ENCODE measurements around the gene SLC35B1. TPM values are rescaled to one million over a fixed set of nuclear protein-coding genes. Genes with fewer than 3 reads are reported as not detected.

SLC35B1 gene
- total RNA-seq, 4 donors from 2014 or later: 30.6 to 47.8 (median 43.3) TPM

DNA sequence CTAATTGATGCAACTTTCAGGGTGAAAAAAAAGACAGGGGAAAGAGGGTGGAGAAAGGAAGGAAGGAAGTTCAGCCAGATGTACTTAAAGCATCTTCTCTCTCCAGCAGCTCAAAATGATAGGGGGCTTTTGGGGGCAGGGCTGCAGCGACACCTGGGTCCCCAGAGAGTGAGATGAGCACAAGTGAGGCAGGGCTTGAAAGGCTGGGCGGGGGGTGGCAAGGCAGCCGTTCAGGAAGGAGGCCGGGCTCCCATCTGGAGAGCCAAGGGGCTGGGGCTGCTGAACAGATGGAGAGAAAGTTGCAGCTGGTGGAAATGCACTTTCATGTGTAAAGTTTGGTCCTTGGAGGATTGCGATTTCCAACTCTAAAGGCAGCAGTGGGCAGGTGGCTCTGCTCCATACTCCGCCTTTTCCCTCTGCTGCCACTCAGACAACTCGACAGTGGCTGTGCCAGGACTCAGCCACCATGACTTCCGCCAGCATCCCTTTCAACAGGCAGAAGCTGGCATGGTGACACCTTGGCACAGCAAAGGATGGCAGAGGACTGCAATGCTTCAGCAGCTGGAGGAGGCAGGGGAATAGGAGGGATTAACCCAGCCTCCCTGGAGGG is 7.7 kb downstream of the SLC35B1 start:
- ATAC-seq (ENCODE audit: low FRiP score) (no peak), DNase-seq (ENCODE audit: low spot score) (no peak)
- TF ChIP-seq, protein P1, sequence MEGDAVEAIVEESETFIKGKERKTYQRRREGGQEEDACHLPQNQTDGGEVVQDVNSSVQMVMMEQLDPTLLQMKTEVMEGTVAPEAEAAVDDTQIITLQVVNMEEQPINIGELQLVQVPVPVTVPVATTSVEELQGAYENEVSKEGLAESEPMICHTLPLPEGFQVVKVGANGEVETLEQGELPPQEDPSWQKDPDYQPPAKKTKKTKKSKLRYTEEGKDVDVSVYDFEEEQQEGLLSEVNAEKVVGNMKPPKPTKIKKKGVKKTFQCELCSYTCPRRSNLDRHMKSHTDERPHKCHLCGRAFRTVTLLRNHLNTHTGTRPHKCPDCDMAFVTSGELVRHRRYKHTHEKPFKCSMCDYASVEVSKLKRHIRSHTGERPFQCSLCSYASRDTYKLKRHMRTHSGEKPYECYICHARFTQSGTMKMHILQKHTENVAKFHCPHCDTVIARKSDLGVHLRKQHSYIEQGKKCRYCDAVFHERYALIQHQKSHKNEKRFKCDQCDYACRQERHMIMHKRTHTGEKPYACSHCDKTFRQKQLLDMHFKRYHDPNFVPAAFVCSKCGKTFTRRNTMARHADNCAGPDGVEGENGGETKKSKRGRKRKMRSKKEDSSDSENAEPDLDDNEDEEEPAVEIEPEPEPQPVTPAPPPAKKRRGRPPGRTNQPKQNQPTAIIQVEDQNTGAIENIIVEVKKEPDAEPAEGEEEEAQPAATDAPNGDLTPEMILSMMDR (IDR thresholded peaks at IDR 0.05): no peak

DNA sequence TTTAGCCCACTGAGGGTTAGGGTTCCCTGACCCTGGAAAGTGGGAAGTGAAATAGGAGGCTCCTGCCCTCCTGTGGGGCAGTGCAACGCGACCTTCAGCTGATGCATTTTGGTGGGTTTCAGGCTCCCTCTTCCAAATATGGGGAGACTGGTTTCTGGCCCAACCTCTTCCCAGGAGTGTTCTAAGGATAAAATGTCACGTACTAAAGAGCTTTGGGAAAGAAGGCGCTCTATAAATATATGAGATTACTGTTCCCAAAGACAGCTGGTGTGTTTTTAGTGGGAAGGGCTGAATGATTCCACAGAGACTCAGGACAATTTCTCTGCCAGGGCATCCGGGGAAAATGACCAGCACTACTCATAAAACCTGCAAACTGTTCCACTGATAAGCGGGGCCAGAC is 9.8 kb downstream of the SLC35B1 start:
- TF ChIP-seq, protein P1 (IDR thresholded peaks at IDR 0.05): no peak
- DNase-seq (ENCODE audit: low spot score): no peak
- no peak for ATAC-seq (ENCODE audit: low FRiP score)

DNA sequence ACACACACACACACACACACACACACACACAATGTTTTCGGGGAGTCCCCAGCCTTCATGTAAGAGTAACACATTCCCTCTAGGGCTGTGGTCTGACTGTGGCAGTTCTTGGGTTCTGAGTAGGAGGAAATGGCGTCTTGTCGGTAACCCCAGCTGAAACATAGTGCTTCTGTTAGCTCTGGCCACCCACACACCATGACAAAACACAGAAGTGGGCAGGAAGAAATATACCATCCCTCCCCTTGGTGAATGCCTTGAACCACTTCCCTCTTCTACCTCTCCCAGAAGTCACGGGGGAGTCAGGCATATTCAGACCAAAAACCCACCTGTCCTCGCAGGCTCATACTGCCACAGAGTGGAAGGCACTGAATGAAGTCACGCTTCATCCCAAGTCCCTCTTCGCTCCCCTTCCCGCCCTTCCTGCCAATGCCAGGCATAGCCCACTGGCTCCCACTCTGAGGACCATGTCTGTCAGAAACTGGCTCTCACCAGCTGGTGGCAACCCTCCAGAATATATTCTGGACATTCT is 11.5 kb downstream of the SLC35B1 start:
- ATAC-seq (ENCODE audit: low FRiP score) (no peak), DNase-seq (ENCODE audit: low spot score) (no peak)
- TF ChIP-seq, protein P1 (IDR thresholded peaks at IDR 0.05): no peak

DNA sequence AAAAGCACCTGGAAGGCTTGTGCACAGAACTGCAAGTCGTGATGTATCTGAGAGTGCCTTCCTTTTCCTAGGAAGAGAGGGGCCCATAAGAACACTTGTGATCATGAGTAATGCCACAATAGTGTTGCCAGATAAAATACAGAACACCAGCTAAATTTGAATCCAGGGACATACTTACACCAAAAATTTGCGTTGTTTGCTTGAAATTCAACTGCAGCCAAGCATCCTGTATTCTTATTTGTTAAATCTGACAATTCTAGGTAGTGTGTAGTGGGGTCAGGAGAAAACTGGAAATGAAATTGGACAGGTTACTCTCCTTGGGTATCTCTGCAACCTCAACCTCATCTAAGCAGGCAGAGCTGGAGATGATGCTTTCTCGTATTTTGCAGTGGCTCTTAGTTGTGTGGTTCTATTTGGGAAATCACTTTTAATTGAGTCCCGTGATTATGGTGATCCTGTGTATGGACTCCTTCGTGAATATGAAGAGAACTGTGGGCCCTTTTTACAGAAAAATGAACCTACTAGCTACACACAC is 12.0 kb downstream of the SLC35B1 start:
- no peak for ATAC-seq (ENCODE audit: low FRiP score)
- DNase-seq (ENCODE audit: low spot score): no peak
- TF ChIP-seq, protein P1 (IDR thresholded peaks at IDR 0.05): no peak

DNA sequence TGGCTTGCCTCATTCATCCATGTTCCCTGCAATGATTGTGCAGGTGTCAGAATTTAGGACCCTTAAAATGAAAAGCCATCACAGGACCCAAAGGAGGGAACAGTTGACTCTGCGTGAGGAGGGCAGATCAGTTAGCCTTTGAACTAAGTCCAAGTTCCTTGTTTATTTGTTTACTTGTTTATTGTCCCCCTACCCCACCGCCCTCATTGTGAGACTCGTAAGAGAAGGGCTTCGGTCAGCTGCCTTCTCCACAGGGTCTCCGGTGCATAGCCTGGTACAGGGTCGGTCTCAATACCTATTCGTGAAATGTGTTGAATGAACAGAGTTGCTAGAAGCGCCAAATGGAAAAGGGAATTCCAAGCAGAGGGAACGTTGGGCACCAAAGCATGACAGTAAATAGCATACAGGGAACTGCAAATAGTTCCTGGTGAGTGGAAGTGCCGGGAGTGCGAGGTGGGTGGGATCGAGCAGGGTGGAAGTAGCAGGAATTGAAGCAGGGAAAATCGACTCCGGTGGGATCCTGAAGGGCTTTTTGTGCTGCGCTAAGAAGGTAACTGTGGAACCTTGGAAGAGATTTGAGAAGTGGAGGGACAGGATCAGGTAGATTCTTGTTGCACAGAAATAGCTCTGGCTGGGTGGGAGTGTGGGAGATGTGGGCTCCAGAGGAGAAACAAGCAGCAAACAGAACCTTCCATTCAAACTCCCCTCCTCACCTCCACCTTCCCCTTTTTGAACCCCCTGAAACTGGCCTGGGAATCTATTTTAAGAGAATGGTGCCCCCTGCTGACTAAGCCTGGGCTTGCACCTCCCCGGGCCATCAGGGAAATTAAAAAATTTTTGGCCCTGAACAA is 12.7 kb downstream of the SLC35B1 start:
- TF ChIP-seq, protein P1 (IDR thresholded peaks at IDR 0.05): peak in 2 of 3 donors; percentile 50 to 91
- ATAC-seq (ENCODE audit: low FRiP score) (no peak), DNase-seq (ENCODE audit: low spot score) (peak; percentile 93)

DNA sequence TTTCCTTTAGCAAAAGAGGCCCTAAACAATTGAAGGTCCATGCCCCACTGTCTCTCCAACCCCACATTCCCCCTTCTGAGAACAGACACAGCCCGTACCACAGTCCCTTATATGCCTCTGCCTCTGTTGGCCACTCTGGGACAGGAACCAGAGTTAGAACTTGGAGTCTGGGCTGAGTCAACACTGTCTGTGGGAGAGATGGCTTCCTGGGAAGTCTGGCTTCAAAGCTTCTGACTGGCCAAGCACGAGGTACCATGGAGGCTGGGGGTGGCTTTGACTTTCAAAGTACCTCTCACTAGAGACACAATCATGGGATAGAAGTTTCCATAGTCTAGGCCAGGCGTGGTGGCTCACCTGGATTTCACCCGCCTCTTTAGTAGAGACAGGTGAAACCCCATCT is 15.0 kb downstream of the SLC35B1 start:
- TF ChIP-seq, protein P1 (IDR thresholded peaks at IDR 0.05): no peak
- DNase-seq (ENCODE audit: low spot score): no peak

More for the DNA sequence above, 15.0 kb downstream of the SLC35B1 start:
- ATAC-seq (ENCODE audit: low FRiP score): no peak
